ENCODE measurements around the gene TMEM238. TPM values are rescaled to one million over a fixed set of nuclear protein-coding genes. Genes with fewer than 3 reads are reported as not detected.

Gene TMEM238
- total RNA-seq, 2 donors from 2014 or later: 4.2 TPM; not detected in 1

DNA sequence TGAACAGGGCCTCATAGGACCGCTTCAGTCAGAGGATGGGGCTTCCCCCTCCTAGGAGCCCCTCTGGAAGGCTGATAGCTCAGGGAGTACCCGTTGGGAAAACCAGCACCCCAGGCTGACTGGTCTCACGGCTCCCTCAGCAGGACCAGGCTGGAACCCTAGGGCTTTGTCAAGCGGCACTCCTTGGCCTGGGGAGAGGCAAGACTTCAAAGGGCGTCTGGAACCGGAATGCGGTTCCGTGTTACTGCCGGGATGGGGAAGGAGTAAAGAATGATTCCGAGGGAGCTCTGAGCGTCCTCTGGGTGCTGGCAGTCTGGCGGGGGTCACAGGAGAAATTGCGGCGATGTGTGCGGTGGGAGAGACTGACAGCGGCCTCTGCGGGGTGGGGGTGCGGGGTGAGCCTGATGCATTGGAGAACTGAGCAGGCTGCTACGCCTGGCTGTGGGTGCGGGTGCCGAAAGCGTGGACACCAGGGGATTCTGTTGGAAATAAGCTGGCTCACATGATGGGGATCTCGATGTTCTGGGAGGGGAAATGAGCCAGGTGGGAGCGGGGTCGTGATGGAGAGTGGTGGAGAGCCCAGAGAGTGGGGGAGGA lies 31.4 kb downstream of the TMEM238 start:
- Histone ChIP-seq H3K4me3 (no peak overlapping the region), H3K27ac (no peak overlapping the region), H3K36me3 (no peaks in the 10 kb centered on the region), H3K9me3 (no peaks in the 10 kb centered on the region), H3K27me3 (replicated peaks; ENCODE audit: insufficient read depth) (peaks cover 6% of the 10 kb centered on the region), H3K4me1 (ENCODE audit: control insufficient read depth in 1 of 2, low read depth in 2 of 2) (peaks cover 4 to 12% of the 10 kb centered on the region in 2 donors)
- ATAC-seq (ENCODE audit: insufficient number of reproducible peaks, low FRiP score, low read depth) (no peak), DNase-seq (ENCODE audit: low spot score) (no peak)
- TF ChIP-seq, protein P1, sequence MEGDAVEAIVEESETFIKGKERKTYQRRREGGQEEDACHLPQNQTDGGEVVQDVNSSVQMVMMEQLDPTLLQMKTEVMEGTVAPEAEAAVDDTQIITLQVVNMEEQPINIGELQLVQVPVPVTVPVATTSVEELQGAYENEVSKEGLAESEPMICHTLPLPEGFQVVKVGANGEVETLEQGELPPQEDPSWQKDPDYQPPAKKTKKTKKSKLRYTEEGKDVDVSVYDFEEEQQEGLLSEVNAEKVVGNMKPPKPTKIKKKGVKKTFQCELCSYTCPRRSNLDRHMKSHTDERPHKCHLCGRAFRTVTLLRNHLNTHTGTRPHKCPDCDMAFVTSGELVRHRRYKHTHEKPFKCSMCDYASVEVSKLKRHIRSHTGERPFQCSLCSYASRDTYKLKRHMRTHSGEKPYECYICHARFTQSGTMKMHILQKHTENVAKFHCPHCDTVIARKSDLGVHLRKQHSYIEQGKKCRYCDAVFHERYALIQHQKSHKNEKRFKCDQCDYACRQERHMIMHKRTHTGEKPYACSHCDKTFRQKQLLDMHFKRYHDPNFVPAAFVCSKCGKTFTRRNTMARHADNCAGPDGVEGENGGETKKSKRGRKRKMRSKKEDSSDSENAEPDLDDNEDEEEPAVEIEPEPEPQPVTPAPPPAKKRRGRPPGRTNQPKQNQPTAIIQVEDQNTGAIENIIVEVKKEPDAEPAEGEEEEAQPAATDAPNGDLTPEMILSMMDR (IDR thresholded peaks at IDR 0.05): no peak

DNA sequence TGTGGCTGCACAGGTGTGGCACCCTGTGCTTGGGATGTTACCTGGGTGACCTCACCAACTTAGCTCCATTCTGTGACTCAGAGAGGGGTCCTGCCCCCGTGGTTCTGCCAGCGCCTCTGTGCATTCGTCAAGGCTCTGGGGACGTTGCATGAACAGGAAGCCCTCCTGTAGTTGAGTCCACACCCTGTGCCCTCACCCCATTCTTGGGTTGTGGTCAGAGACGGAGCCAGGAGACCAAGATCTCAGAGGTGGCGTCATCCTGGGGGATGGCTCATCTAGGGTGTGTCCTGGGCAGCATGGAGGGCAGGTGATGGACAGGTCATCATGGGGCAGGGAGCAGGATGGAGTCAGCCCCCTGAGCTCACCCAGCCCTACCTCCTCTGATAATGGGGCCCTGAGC lies 32.1 kb downstream of the TMEM238 start:
- Histone ChIP-seq H3K27me3 (replicated peaks; ENCODE audit: insufficient read depth) (peaks cover 6% of the 10 kb centered on the region), H3K9me3 (no peaks in the 10 kb centered on the region), H3K36me3 (no peaks in the 10 kb centered on the region), H3K4me1 (ENCODE audit: control insufficient read depth in 1 of 2, low read depth in 2 of 2) (peaks cover 4 to 12% of the 10 kb centered on the region in 2 donors), H3K4me3 (no peak overlapping the region), H3K27ac (no peak overlapping the region)
- TF ChIP-seq, protein P1 (IDR thresholded peaks at IDR 0.05): no peak
- ATAC-seq (ENCODE audit: insufficient number of reproducible peaks, low FRiP score, low read depth) (no peak), DNase-seq (ENCODE audit: low spot score) (no peak)

DNA sequence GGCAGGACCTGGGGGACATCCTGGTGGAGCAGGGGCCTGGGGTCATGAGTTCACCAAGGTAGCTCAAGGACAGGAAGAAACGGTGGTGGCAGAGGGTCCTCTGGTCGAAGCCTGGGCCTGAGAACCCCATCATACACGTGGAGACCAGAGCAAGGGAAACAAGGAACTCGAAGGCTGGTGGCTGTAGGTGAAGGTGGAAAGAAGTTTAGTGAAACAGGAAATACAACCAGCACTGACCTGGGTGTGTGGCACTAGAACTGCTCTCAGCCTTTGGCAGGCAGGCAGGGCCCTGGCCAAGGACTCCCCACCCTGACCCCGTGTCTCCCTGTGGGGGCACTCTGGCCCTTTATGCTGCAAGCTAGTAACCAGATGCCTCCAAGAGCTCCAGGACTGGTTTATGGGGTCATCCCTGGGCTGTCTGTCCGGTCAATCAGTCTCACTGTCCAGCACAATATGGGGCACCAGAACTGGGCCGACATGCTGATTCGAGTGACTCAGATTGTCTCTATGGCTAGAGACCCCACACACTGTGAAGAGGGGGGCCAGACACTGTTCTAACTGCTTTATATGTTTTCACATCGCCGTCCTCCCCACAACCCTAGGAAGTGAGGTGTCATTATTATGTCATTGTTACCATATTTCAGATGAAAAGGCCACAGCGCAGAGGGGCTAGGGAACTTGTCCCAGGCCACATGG lies 33.3 kb downstream of the TMEM238 start:
- Histone ChIP-seq H3K4me1 (ENCODE audit: control insufficient read depth in 1 of 2, low read depth in 2 of 2) (peaks cover 4 to 12% of the 10 kb centered on the region in 2 donors), H3K27me3 (replicated peaks; ENCODE audit: insufficient read depth) (peaks cover 6% of the 10 kb centered on the region), H3K4me3 (no peak overlapping the region), H3K36me3 (no peaks in the 10 kb centered on the region), H3K27ac (no peak overlapping the region), H3K9me3 (no peaks in the 10 kb centered on the region)
- ATAC-seq (ENCODE audit: insufficient number of reproducible peaks, low FRiP score, low read depth): no peak
- DNase-seq (ENCODE audit: low spot score): no peak
- TF ChIP-seq, protein P1 (IDR thresholded peaks at IDR 0.05): no peak

DNA sequence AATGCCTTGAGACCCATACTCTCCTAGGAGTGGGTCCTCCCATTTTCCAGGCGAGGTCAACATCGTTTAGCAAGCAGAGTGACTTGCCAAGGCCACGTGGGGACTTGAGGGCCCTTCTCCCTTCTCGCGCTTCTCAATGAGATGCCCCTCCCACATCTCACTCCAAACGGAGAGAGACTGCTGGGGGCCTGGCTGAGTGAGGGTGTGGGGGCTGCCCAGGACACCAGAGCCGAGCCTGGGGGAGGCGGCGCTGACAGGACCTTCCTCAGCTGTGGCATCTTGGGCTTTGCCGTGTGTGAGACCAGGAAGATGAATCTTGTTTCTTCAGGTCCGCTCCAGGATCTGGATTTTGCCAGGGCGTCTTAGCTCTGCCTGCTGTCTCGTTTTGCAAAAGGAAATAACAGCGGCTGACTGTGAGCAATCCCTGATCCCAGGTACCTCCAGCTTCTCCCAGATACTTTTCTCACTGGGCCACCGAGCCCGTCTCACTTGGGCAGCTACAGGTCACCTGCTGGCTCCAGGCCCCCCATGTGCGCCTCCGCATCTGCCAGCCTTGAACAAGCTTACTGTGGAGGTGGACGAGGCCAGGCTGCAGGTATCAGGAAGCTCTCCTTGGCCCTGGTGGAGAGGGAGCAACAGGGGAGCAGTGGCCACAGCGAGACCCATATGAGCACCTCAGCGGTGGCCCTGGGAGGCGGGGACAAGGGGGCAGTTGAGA lies 35.6 kb downstream of the TMEM238 start:
- DNase-seq (ENCODE audit: low spot score) (no peak), ATAC-seq (ENCODE audit: insufficient number of reproducible peaks, low FRiP score, low read depth) (no peak)
- no peak overlapping the region for H3K4me3 ChIP-seq
- no peak overlapping the region for H3K27ac ChIP-seq
- H3K4me1 ChIP-seq (ENCODE audit: control insufficient read depth in 1 of 2, low read depth in 2 of 2): peaks cover 3% of the 10 kb centered on the region in 2 donors
- peaks cover 5% of the 10 kb centered on the region for H3K36me3 ChIP-seq
- H3K27me3 ChIP-seq (replicated peaks; ENCODE audit: insufficient read depth): peaks cover 6% of the 10 kb centered on the region
- H3K9me3 ChIP-seq: no peaks in the 10 kb centered on the region
- TF ChIP-seq, protein P1 (IDR thresholded peaks at IDR 0.05): no peak

DNA sequence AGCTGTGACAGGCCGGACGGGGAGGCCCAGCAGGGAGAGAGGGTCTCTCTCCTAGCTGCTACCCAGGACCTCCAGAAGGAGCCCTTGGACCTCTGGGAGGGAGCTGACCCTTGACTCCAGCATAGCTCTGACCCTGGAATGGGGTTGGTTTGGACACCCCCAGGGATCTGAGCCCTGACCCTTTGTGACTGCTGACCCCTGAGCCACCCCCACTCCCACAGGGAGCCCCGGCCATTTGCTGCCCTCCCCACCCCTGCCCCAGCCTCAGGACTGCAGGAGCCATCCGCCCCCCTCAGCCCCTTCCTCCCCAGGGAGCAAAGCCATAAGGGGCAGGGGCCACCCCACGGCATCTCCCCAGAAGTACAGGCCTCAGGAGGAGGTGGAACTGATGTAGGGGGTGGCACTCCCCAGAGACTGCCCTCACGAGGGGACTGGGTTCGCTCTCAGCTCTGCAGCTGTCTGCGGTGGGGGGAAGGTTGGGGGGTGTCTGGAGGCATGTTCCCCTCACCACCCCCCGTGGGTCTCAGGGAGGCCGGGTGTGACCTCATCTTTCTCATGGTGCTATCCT lies 36.6 kb downstream of the TMEM238 start:
- Histone ChIP-seq H3K36me3 (peaks cover 11% of the 10 kb centered on the region), H3K27me3 (replicated peaks; ENCODE audit: insufficient read depth) (peaks cover 6% of the 10 kb centered on the region), H3K9me3 (no peaks in the 10 kb centered on the region), H3K4me3 (no peak overlapping the region), H3K27ac (no peak overlapping the region), H3K4me1 (ENCODE audit: control insufficient read depth in 1 of 2, low read depth in 2 of 2) (no peaks in the 10 kb centered on the region)
- ATAC-seq (ENCODE audit: insufficient number of reproducible peaks, low FRiP score, low read depth) (no peak), DNase-seq (ENCODE audit: low spot score) (no peak)
- TF ChIP-seq, protein P1 (IDR thresholded peaks at IDR 0.05): no peak

All from thoracic aorta (tissue), 2 donors.